B cell (primary cell): ENCODE results near the gene TYW1B. TPM values are rescaled to one million over a fixed set of nuclear protein-coding genes. Genes with fewer than 3 reads are reported as not detected.

Experiments
- polyA plus RNA-seq: library from polyadenylated mRNA; depleted of rRNA; stranded (reverse); fragments of >200 nt; gene quantifications from 2 replicates; pipeline ENCODE4 v1.2.3, GENCODE V29; 2012
- small RNA-seq: library from RNA; depleted of rRNA; stranded (forward); fragments of <200 nt; gene quantifications from one replicate; pipeline ENCODE3, GENCODE V24; 2012; ENCODE audit warnings: low replicate concordance, low read depth; ENCODE audit not compliant: insufficient read length
- total RNA-seq, 2 donors: library from RNA; stranded (reverse); fragments of 120-200 nt in 1 of 2; gene quantifications; 1 replicate in 1 of 2; 2 replicates in 1 of 2; pipeline versions ENCODE4 v1.2.3 to v1.2.4, GENCODE V29; 2013 to 2022

Gene TYW1B
- total and polyA plus RNA-seq, 2 donors (not counting 1 experiment from before 2014, with no cell fraction given): 4.4 to 9.4 TPM

Small RNAs within 50 kb of the gene (small RNA-seq; reads per million reads assigned to genes)
- not detected for gene AC211469.2
- gene MIR4650-2: not detected
- not detected for gene RN7SL377P
- not detected for gene RN7SL625P

Other genes with a start within 250 kb of the TYW1B start
- 56.2 and 57.9 TPM in 2 replicates for gene POM121, start 96.9 kb upstream of the TYW1B start, total RNA-seq
- gene POM121, start 96.9 kb upstream of the TYW1B start, polyA plus RNA-seq: 25.0 and 32.2 TPM in 2 replicates
- 1.2 and 1.6 TPM in 2 replicates for gene TRIM74, start 141.3 kb upstream of the TYW1B start, total RNA-seq
- 0.48 and 0.97 TPM in 2 replicates for gene TRIM74, start 141.3 kb upstream of the TYW1B start, polyA plus RNA-seq
- not detected in 2 replicates for gene SPDYE8, start 201.6 kb upstream of the TYW1B start, total RNA-seq
- gene SPDYE8, start 201.6 kb upstream of the TYW1B start, polyA plus RNA-seq: not detected in 2 replicates
- not detected in 2 replicates for gene SPDYE11, start 229.7 kb upstream of the TYW1B start, total RNA-seq
- not detected in 2 replicates for gene SPDYE11, start 229.7 kb upstream of the TYW1B start, polyA plus RNA-seq